SHP77 (cell line): ENCODE measurements around the gene TMEM131L.
A peak's percentile ranks its signal among the peaks of the same experiment; 100 is the strongest.
"Not testable (repeated sequence)": the region's sequence is repeated elsewhere in the genome, so short reads cannot be mapped to it uniquely, and the experiment has no call there.

Experiments
- DNase-seq, 2 experiments: peaks; one replicate each; lab custom pipeline; 2025; lab: John Stamatoyannopoulos, UW

The TMEM131L gene

GRCh38 chr4:153543351-153543750 lies 77.2 kb downstream of the TMEM131L start:
- DNase-seq = no peak

- DNase-seq = no peak
Observed at GRCh38 chr4:153545822-153546221, 79.7 kb downstream of the TMEM131L start.

- no peak for DNase-seq
Observed at GRCh38 chr4:153546280-153546679, 80.1 kb downstream of the TMEM131L start.

GRCh38 chr4:153547520-153547919 lies 81.4 kb downstream of the TMEM131L start:
- no peak for DNase-seq

DNA sequence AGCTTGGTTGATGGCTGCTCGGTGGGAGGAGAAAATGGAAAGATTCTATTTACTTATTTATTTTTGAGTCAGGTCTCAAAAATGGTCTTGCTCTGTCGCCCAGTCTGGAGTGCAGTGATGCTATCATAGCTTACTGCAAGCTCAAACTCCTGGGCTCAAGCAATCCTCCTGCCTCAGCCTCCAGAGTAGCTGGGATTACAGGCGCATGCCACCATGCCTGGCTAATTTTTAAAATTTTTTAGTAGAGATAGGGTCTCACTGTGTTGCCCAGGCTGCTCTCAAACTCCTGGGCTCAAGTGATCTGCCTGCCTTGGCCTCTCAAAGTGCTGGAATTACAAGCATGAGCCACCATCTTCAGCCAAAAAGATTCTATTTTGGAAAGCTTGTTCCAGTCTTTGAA lies 82.7 kb downstream of the TMEM131L start:
- not testable (repeated sequence) for DNase-seq

DNA sequence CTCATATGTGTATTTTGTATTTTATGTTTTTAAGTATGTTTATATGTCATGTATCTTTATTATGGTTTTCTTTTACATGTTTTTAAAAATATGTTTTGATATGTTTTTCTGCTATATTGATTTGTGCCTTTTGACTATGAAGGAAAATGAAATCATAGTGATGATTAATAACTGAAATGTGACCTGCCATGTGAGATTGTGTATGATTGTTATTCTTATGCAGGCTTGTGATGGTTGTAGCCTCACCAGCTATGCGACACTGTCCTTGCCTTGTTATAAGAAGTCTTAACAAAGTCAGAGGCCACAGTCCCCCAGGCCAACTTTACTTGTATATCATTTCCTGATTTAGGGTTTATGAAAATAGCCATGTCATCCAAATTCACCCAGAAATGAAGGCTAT lies 83.2 kb downstream of the TMEM131L start:
- DNase-seq = no peak

DNA sequence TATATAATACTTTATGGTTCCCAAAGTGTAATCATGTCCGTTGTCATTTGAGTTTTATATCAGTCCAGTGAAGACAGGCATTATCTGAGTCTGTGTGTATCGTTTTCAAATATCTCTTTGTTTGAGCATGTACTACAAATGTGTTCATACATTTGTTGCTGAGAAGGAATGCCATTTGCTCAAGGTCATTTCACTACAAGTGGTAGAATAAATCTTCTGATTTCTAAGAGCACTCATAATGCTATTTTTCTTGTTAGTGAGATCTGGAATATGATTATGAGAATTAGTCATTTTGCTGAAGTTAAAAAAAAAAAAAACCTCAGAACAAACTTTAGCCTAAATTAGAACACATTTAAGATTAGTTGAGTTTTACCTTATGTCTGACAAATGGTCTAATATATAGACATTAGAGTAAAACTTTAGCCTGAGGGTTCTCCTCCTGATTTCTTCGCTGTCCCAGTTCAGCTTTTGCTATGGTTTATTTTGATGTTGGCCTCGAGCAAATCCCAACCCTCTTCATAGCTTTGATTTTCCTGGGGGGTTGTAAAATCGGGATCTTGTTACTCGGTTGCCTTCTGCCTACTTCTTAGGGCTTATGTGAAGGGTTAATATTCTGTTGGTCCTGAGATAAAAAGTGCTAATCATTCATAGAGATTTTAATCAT lies 87.1 kb downstream of the TMEM131L start:
- no peak for DNase-seq

DNA sequence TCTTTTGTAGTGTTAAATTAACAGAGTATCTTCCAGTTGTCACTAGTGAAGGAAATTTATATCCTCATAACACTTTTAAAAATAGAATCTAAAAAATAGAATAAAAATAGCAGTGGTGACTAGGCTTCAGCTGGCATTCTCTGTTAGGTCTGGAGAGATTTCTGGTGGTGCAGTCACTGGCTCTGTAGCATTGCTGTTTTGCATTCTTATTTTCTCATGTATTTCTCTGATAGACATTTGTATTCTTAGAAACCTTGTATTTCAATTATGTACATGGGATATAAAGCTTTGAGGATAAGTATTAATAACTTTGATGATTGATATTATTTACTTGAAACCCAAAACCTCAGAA lies 87.6 kb downstream of the TMEM131L start:
- no peak for DNase-seq

DNA sequence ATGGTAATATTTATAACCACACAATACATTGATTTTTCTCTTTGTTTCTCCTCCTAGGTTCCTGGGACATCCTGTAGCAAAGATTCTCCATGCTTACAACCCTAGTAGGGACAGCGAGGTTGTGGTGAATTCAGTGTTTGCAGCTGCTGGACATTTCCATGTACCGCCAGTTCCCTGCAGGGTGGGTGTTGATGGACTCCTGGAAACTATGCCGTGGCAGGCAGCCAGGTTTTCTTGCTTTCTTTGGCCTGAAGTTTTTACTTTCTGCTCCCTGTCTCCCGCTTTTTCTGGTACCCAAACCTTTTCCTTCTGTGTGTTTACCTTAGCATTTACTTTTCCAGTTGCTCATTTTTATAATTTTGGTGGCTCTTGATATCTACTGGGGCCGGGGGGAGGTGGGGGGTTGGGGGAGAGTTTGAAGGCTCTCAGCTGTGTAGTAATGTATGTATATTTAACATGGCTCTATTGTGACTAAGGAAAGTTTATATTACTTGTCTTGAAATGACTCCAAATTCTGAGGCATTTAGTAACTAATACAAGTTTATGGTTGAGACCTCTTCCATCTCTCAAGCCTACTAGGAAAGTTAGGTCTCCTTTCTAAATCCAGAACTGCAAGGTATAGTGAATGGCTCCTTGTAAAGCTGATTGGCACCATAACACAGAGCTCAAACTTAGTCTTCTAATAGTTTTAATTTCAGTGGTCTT lies 89.7 kb downstream of the TMEM131L start:
- no peak for DNase-seq

GRCh38 chr4:153556435-153556815 lies 90.3 kb downstream of the TMEM131L start:
- no peak for DNase-seq

DNA sequence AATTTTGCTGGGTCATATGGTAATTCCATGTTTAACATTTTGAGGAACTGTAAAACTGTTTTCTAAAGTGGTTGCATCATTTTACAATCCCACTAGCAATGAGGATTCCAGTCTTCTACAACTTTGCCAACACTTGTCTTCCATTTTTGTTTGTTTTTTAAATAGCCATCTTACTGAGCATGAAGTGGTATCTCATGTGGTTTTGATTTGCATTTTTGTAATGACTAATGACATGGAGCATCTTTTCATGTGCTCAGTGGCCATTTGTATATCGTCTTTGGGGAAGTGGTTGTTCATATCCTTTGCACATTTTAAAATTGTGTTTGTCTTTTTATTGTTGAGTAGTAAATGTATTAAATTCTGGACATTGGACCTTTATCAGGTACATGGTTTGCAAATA lies 94.7 kb downstream of the TMEM131L start:
- DNase-seq = no peak

DNA sequence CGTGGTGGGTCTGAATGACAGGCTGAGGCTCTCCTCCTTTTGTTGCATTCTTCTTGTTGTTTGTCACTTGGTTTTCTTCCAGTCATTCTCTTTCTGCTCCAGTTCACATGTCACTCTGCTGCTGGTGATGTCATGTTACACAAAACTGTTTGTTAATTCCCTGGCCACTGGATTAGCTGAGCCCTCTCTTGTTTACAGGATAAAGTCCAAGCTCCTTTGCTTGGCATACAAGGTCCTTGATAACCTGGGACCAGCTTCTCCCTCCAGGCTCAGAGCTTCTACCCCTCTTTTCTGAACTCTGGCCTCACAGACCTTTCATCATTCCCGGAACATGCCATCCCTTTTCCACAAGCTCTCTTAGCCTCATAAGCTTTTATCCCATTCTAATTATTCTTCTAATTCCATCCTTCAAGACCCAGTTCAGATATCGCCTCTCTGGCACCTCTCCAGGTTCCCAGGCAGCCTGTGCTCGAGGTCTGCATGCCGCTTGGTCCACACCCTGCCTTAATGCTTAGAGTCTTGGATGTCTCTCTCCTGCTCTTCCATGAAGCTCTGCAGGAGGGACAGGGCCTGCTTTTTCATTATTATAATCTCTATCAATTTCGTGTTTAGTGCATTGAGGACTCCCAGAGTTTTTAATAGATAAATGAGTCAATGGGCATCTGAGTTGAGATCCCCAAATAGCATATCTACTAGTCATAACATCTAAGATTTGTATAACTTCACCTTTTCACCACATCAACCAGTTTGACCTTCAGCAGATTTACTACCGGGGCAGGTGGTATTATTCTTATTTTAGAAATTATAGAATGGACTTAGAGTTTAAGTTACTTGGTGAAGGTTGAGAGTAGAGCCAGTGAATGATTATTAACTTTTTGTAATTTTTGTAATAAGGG lies 98.7 kb downstream of the TMEM131L start:
- DNase-seq = no peak

DNA sequence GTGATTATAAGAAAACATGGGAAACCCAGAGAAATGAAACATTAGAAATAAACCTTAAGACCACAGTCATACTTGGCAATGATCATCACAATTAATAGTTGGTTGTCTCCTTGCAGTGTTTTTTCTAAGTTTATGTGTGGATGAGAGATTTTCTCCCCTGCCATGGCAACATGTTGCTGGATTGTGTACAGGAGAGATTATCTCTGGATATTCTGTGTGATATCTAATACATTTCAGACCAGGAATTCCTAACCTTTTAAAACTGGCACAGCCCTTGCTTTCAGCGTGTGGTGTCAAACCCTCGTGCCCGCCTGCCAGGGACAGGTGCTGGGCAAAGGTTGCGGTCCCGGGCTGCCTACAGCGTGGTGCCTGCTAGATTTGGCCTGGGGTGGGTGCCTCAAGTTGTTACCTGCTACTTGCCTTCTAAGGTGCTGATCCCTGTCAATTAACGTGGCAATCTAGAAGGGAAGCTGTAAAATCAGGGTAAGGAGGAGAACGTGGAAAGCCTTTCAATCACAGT lies 100.5 kb downstream of the TMEM131L start:
- DNase-seq = no peak

DNA sequence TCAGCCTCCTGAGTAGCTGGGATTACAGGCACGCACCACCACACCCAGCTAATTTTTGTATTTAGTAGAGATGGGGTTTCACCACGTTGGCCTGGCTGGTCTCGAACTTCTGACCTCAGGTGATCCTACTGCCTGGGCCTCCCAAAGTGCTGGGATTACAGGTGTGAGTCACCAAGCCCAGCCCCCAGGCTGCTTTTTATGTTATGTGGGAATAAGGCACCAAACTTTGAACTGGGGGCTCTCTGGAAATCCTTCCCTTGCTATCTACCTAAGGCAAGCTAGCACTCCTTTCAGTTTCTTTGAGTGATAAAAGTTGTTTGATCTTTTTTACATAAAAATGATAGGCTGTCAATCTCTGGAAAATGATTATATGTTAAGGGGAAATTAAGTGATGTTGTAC lies 101.5 kb downstream of the TMEM131L start:
- DNase-seq = not testable (repeated sequence)

DNA sequence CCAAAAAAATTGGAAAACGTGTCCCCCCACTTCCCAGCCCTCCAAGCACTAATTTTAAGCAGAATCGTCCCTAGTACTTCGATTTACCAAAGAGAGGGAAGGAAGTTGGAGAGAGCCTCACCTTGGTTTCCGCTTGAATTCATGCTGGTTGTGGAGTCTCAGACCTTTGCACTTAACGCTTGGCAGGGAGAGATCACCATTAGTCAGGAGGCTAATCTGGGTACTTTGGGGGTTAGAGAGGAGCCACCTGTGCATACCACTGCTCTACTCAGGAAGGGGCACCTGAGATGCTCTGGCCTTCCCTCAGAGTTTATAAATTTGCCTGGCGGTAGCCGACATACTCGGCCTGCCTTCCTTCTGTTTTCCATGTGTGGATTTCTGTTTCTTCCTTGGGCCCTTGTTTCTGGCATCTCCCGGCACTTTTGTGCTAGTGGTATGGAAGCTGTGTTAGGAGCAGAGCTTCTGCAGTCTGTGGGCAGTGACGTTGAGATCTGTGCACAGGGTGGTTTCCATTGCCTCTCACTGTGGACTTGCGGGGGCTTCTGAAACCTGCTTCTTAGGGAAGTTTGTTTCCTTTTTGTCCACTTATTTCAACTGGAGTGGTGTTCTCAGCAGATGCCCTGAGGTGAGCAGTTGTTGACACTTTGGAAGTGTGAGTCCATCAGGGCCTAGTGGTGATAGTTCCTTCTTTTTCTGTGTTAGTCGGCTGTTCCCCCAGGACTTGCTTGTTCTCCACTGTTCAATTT lies 104.2 kb downstream of the TMEM131L start:
- no peak for DNase-seq

- DNase-seq = no peak
Observed at GRCh38 chr4:153571006-153571545, 104.9 kb downstream of the TMEM131L start.

- DNase-seq = no peak
Observed at GRCh38 chr4:153572609-153573008, 106.4 kb downstream of the TMEM131L start.

GRCh38 chr4:153573221-153573620 lies 107.1 kb downstream of the TMEM131L start:
- DNase-seq = no peak

GRCh38 chr4:153573881-153574802 lies 108.0 kb downstream of the TMEM131L start:
- no peak for DNase-seq

DNA sequence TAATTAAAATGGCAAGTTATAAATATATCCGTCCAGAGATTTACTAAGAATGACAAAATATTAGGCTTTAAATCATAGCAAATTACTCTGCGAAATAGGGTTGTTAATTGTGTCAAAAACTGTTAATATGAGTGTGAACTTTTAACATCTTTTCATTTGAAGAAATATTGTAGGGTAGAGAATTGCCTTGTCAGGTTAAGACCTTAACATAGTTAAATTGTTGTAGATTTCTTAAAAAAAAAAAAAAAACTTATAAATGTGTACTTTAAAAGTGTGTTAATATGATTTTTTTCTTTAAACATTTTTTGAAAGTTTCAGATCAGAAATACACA lies 110.2 kb downstream of the TMEM131L start:
- no peak for DNase-seq

GRCh38 chr4:153577053-153577452 lies 110.9 kb downstream of the TMEM131L start:
- peak in 1 of 2 experiments; percentile 23 for DNase-seq
